Epidermal melanocyte (primary cell): ENCODE measurements around the gene PCCA.
A peak's percentile ranks its signal among the peaks of the same experiment; 100 is the strongest.
"Not testable (repeated sequence)": the region's sequence is repeated elsewhere in the genome, so short reads cannot be mapped to it uniquely, and the experiment has no call there.

Experiments
- DNase-seq: peaks from one replicate; pipeline ENCODE4 v3.0.0; 2011; ENCODE audit warnings: low spot score; ENCODE audit not compliant: insufficient read length

The PCCA gene

GRCh38 chr13:100541897-100542825, 453.3 kb downstream of the PCCA start:
- DNase-seq: no peak

DNA sequence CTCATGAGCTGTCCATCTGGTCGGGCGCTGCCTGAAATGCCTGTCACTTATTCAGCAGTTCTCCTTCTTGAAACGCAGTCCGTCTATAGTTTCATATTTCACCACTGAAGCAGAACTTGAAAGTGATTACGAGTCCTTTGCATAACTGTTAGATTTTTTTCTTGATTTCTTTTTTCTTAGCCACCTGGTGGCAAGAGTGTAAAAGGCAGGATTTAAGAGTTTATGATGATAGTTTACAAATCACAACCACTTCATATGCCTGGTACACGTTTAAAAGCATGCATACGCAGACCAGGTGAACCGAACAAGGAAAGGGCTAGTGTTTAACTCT, 453.9 kb downstream of the PCCA start:
- no peak for DNase-seq

DNA sequence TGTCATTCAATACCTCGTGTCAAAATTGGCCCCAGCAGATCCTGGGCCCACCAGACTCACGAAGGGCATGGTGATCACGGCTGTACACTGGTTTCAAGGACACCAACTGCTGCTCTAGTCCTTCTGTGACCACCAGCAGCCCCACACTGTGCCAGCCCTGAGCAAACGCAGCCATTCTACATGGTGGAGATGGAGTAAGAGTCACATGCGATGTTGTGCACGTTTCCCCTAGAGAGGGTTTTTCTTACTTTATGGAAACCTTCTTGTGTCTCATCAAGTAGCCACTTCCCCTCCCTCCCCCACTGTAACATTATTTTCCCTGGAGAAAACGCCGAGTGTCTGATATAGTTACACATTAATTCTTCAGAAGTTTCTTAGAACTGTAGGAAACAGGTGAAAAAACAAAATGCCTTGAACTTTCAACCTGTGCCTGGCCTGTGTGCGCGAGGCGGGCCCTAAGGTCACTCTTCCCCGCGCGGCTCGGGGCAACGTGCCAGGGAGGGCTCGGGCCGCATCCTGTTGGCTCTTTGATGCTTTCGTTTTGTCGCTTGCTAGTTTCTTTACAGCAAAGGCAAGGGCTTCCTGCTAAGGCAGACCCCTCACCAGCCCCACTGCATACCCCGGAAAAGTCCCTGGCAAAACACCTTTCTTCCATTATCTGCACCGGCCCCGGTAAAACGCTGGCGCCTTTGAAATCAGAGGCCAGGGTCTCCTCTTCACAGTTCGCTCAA, 455.1 kb downstream of the PCCA start:
- DNase-seq: no peak

GRCh38 chr13:100544866-100545683, 456.2 kb downstream of the PCCA start:
- DNase-seq: no peak

DNA sequence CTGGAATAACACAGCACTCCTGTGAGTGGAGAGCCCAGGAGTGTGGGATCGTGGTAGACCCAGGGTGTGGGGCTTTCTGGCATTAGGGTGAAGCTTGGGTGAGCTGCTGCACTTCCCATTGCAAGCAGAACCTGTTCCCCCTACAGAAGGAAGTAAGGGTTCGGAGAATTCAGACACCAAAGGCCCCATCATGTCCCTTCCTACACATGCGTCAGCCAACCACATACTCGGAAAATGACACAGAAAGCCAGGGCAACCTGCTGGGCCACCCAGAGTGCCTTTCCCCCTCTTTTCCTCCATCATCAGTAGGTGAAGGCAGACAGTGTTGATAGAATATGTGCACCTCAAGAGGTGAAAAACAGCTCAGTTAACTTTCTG, 456.8 kb downstream of the PCCA start:
- DNase-seq: no peak

- DNase-seq: no peak
These were observed 458.0 kb downstream of the PCCA start for GRCh38 chr13:100546713-100547405.

DNA sequence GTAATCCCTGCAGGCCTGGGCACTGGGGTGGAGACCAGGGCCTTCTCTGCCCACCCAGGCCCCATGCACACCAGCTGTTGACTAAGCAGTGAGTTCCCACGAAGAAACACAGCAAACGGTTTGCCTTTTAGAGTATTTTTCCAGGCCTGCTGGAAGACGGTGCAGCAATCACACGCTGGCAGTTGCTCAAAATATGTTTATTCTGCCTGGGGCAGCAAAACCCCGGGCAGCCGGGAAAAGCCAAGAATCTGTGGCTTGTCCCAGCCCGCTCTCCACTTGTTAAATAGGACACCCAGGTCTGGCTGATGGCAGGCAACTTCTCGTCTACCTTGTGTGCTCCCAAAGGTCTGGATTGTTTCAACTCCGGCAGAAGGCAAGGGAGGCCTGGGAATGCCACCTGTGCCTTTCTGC, 458.9 kb downstream of the PCCA start:
- DNase-seq: no peak

GRCh38 chr13:100549316-100549715, 460.4 kb downstream of the PCCA start:
- no peak for DNase-seq

DNA sequence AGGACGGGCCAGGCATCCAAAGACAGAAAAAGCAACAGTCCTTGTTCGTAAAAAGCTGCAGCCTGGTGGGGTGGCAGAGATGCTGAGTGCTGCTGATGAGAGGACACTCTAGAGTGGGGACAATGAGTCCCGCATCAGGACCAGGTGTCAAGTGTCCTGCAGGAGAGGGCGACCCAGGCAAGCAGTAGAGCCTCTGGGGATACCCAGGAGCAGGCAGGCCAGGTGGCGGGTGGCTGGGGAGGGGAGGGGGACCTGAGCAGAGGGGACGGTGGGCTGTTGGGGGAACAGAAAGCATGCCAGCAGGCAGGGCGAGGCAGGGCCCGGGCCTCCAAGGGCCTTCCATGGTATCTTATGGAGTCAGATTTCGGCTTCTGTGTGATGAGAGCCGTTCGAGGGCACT, 463.9 kb downstream of the PCCA start:
- DNase-seq: no peak

DNA sequence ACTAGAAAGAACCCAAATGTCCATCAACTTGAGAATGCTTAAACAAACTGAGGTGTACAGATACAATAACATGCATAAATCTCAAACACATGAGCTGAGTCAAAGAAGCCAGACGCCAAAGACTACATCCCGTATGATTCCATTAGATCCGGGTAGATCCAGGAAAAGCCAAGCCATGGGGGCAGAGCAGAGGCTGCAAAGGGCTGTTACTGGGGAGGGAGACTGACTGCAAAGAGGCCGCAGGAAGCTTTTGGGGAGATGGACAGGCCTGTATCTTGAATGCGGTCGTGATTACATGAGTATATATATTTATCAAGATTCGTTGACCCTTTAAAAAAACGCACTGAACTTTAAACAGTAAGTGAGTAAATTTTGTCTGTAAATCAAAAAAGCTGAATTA, 471.0 kb downstream of the PCCA start:
- no peak for DNase-seq

- DNase-seq: no peak
These were observed 471.7 kb downstream of the PCCA start for GRCh38 chr13:100560498-100561157.

GRCh38 chr13:100561158-100561499, 472.2 kb downstream of the PCCA start:
- DNase-seq: no peak

- DNase-seq: no peak
These were observed 472.8 kb downstream of the PCCA start for GRCh38 chr13:100561599-100562204.

- no peak for DNase-seq
These were observed 474.9 kb downstream of the PCCA start for GRCh38 chr13:100563779-100564178.

DNA sequence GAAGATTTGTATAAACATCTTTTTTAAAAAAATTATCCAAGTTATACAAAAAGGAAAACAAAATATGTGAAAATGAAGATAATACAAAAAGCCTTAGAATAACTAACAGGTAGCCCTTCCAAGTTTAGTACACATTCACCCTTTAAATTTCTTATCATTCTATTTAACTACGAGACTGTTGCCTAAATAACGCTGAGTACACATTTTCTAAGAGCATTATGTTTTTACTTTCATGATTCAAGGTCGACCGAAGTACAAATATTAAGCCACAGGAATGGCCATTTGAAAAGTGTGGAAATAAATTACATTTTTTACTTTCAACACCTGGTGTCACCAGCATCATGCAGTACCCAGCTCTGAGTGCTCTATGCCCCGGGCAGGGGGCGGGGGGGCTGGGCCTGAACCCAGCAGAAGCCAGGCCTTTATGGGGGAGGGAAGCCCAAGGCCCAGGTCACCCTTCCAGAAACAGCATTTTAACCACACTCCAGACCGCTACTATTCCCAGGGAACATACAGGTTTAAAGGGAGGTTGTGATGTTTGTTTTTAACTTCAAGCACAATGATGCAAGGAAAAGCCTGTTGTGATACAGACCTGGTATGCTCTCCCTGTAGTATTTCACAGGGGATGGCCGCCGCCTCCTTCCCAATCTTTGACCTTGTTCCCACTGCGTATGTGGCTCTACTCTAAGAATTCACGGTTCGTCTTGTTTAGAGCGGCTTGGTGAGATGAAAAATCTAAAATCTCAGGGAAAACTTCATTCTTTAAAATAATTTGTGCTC, 475.7 kb downstream of the PCCA start:
- no peak for DNase-seq

DNA sequence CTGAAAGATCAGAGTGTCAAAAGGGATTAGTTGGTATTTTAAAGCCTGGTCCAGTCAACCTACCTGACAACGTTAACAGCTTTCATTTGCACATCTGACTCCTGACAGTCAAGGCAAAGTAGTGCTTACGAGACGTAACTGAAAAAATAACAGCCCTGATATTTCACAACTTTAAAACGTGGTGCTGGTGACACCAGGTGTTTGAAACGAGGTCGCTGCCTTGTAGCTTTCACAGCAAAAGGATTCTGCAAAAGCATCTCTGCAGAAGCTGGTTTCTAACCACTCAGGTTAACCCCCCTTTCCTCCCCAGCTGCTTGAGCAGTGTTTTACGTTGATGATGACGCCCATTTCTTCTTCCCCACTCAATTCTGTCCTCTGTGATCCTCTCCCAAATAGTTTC, 476.4 kb downstream of the PCCA start:
- no peak for DNase-seq

- DNase-seq: no peak
These were observed 477.6 kb downstream of the PCCA start for GRCh38 chr13:100566543-100566942.

DNA sequence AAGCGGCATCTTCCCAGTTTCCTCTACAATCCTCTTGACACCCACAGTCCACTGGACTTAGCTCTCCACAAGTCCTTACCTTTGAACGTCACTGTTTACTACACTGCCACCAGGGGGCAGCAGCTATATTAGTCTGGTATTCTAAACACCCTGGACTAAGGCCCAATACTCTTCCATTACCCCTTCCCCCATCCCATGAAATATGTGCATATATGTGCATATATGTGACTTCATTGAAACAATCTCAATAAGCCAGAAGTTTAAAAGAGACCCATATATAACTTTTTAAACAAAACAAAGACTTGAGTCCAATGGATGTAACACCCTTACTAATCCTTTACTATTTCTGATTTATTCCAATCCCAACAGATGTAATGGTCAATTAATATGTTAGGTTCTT, 484.2 kb downstream of the PCCA start:
- peak; percentile 63 for DNase-seq

GRCh38 chr13:100577239-100577638, 488.3 kb downstream of the PCCA start:
- not testable (repeated sequence) for DNase-seq
